CD4-positive, alpha-beta T cell treated with Interferon alpha-2 for 1 hour (primary cell): ENCODE data around the gene ADIPOR2.
A peak's percentile ranks its signal among the peaks of the same experiment; 100 is the strongest.

Experiments used
- DNase-seq, 2 donors: peaks; one replicate each; pipeline ENCODE4 v3.0.0-alpha.2; 2020 to 2022

ADIPOR2 gene

DNA sequence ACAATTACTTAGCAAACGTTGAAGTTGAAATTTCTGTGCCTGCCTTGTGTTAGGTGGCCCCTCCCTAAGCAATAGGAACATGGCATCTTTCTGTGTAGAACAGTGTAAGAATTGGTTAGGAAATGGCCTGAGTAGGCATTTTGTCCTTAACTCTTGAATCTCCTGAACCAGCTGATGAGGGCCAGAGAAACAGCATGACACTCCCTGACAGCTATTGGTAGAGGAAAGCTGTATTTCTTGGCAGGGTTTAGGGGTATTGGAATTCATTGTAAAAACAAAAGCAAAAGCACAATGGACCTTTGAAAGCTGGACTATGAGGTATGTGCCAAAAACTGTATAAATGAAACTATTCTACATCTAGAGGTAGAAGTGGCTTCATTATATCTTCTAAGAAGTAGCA lies 88.9 kb downstream of the ADIPOR2 start:
- DNase-seq: no peak

DNA sequence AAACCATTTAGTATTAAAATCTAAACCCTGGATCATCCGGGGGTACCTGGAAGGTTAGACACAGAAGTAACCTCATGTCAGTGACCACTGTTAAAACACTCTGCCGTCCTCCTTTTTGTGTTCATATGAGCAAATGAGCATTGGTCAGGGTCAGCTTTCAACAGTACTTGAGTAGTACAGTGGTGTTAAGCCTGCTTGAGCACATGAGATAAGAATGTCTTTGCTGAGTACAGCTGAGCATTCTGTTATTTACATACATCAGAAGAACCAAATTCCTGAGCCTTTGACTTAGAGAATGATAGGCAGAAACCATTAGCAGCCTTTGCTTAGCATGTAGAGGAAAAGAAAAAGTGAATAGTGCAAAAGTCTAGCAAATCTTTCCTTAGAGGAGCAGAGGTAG lies 90.9 kb downstream of the ADIPOR2 start:
- DNase-seq: no peak

DNA sequence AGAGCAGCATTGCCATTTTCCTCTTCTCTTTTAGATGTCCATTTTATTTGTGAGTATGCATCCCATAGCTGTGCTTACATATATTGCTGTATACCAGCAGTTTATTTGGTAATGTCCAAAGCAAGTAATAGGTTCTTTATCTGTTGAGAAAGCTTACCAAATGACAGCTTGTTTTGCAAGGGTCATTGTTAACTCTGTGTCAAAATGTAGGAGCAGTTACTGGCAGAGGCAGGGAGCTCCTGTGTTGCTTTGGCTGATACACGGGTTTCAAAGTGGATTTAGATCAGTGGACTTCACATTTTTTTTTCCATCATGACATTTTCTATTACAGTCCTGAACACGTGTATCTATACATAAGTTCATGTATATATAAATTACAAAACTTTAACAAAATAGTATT lies 91.3 kb downstream of the ADIPOR2 start:
- no peak for DNase-seq

DNA sequence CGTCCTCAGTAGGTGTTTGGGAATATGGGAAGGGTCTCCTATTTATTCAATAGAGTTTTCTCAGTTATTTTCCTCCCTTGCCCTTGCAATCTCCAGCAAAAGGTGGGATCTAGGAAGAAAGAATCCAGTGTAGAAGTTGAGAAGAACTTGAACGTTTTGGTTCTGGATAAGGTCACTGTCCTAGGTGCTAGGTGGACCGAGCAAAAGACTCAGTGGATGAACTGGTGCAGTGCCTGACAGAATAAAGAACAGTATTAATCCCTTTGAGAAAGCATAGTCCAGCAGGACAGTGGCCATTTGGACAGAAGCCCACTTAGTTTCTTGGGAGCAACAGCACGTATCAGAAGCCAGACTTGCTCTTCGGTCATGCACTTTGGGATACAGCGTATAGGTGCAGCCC lies 96.8 kb downstream of the ADIPOR2 start:
- no peak for DNase-seq

DNA sequence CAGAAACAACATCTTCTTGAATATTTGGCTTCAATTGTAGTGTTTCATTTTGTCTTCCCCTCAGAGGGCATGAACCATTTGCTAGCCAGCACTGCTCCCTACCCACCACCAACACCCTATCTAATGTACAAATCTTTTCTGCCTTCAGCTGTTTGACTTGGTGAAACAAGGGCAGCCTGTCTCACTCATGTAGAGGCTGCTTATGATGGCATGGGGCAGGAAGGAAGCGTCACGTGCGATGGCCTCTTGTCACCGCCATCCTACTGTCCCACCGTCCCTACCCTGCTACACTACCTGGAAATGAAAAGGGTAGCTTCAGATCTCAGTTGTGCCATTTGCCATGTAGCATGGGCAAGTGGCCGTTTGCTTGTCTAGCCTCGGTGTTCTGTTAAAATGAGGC lies 99.6 kb downstream of the ADIPOR2 start:
- no peak for DNase-seq

DNA sequence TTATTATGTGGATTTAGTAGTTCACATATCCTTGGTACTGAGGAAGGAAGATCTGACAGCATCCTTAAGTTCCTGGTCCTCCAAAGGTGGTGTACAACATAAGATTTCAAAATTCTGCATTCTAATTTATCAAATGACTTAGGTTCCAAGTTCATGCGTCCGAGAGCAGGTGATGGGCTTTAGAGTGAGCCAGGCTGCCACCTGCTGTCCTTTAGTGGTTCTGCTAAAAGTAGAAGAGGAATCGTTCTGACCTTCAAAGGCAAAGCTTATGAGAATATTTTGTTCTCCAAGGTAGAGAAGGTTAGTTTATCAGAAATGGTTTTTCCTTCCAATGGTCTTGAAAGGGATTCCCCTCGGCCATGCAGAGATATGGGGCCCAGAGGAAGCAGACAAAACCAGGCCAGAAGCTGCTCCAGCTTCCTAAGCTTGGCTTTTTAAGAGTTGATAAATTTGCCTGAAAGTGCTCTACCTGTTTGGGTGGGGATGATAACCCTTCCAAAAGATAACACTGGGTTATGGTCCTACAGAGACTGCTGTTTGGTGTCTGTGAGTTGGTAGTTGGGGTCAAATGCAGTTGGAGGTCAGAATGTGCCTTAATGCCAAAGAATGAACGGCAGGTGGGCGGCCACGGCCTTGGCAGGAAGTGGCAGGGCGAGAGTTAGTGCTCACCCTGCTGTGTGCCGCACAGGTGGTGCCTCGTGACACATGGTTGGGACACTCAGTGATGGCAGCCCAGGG lies 100.4 kb downstream of the ADIPOR2 start:
- peak; percentile 70 to 79 for DNase-seq

DNA sequence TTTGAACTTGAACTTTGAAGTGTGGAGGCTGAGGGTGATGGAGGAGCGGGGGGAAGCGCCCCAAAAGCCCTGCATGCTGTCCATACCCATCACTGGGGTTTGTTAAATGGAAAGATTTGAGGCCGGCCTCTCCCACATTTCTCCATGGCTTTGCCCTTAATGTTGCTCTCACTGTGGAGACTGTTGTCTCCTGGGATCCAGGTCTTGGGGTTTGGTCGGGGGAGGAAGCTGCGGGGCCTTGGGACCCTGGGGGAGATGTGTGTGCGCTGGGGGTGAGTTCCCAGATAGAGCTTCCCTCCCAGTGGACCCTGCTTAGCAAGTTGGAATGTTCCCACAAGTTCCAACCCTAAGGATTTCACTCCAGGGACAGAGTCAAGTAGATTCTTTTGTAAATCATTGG lies 101.5 kb downstream of the ADIPOR2 start:
- DNase-seq: no peak

DNA sequence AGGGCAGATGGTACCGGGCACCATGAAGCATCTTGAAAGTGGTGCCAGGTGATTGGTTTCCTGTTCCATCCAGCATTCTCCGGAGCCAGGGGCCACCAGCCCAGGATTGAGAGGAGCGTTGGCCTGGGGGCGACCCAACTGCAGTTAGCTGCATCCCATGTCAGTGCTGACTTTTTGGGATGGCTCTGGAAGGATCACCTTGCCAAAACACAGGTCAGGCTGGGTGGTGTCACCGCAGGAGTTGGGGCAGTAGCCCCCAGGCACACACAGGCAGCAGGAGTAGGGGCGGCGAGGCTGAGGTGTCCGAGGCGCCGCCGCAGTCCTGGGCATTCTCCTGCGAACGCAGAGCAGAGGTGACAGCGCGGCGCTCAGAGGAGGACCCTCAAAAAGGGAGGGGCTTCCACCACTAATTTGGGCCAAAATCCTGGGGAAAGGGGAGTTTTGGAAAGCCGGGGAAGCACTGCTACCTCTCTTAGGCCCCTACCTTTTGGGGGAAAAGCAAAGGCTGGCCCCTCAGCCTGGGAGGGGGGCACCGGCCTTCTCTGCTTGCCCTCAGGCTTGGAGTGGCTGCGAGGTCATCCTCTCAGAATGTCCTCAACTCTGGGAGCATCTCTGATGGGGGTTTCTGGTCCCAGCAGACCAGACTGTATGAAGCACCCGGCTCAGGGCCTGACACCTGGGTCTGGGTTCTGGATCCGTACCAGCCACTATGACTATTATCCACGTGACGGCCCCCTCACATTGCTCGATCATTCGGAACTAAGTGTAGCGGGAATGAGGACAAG lies 102.7 kb downstream of the ADIPOR2 start:
- no peak for DNase-seq

DNA sequence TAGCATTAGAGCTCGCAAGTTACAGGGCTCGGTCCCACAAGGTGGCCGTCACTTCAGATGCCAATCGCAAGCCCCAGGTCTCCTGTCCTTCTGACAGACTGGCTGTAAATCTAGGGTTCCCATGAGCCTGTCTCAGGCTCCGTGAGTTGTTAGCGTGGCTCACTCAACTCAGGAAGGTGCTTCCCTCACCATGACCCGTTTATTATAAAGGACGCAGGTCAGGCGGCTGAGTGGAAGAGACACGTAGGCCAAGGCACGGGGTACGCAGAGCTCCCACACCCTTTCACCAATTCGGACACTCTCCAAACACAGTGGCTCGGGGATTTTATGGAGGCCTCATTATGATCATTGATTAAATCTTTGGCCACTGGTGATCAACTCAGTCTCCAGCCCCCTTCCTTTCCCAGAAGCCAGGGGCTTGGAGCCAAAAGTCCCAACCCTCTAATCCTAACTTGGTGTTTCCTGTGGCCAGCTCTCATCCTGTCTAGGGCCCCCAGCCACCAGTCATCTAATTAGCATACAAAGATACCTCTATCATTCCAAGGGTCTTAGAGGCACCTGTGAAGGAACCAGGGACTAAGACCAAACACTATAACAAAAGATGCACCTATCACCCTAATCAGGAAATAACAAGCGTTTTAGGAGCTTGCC lies 103.7 kb downstream of the ADIPOR2 start:
- DNase-seq: no peak

DNA sequence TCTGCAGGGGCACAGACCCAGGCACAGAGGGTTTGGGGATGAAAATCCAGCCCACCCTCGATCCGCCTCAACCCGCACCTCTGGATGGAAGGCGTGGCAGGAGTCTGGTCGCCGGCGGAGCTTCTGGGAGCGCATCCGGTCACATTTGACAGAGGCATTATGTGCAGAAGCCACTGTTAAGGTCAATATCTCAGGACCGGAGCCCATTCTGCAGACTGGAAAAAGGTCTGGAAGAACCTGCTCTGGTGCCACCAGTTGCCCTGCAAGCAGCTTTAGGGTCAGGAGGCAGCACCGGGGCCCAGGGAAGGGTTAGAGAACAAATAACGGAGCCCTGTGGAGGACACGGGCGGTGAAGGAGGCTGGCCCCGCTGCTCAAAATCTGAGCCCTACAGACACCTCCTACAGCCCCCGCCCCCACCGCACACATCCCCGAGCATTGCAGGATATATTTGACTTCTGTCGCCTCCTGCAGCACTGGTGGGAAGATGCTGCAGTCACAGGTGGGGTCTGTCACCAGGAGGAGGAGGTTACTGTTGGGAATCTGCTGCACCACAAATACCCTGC lies 104.4 kb downstream of the ADIPOR2 start:
- no peak for DNase-seq

DNA sequence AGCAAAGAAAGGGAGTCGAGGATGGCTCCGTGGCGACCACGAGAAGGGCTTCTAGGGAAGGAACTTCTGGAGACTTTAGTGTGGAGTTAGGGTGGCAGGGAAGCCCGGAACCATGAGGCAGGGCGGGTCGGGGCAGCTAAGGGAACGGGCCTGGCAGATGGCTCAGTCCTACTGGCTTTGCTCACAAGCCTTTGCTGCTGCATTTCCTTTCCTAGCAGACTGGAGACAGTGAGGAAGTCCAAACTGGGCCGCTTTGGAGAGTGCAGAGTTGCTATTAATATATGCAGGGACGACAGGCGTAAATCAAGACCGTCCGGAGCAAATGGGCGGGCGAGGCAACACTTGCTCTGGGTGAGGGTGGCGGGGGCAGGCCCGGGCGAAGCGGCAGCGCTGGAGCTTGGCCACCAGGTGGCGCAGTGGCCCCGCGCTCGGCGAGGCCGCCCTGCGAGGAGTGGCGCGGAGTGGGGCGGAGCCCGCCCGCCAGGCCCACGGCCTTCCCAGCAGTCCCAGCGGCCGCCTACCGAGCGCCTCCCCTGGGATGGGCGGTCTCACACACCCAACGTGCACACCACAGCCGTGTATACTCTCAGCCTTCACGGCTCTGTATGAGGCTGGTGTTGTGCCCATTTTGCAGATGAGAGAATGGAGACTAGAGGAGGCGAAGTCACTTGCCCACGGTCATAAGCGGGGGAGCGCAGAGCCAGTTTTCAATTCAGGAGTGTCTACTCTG lies 105.1 kb downstream of the ADIPOR2 start:
- peak; percentile 94 to 95 for DNase-seq

DNA sequence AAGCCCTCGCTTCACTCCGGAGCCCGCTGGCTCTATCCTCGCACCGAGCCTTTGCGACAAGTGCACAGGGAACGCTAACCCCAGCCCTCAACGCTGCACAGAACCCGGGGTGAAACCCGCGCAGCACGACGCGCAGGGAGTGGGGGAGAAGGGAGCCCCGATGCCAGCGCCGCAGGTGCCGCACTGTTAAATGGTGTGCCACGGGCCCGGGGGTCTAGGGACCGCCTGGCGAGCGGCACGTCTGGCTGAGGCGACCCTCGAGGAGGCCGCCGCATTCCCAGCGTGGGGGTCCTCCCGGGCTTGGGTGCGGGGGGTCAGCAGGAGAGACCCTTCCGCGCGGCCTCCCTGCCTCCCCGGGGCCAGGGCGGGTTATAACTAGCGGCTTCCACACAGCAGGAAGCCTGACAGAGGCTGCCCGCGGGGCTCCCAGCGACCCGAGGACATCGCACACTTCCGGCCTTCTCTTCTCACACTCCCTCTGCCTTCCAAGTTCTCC lies 105.7 kb downstream of the ADIPOR2 start:
- DNase-seq: peak in 1 of 2 donors; percentile 51

DNA sequence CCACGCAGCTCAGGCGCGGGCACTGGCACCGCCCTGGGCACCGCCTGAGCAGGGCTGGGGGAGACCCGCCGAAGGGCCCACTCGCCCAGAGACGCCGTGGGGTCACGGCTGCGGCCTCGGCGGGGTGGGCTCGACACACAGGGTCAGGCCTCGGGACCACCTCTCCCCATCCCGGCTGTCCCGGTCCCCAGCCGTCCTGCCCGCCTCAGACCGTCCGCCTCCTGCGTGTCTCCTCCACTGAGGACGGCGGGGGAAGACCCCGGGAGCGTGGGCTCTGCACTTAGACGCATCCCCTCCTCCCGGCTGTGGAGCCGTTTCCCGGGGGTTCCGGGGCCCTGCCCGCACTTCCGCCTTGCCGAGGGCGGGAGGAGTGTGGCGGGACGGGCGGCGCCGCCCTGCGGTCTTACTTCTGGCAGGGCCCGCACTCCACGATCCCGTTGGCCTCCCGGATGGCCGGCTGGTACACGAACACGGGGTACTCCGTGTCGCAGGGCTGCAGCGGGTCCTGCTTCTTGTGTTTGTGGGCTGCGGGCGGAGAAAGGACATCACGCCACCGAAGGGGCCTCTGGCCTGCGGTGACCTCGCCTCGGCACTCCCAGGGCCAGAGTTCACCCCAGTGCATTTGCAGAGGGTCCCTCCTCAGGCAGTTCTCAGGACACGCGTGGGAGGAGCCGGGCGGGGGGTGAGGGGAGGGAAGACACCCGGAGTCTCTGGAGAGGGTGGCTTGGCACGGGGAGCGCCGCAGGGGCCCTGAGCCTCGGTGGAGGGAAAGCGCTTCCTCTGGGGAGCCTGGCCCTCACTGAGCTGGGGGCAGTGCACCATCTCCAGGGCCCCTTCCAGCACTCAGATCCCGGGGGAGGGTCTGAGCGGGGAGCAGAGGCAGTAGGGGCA lies 106.4 kb downstream of the ADIPOR2 start:
- peak; percentile 31 to 63 for DNase-seq

DNA sequence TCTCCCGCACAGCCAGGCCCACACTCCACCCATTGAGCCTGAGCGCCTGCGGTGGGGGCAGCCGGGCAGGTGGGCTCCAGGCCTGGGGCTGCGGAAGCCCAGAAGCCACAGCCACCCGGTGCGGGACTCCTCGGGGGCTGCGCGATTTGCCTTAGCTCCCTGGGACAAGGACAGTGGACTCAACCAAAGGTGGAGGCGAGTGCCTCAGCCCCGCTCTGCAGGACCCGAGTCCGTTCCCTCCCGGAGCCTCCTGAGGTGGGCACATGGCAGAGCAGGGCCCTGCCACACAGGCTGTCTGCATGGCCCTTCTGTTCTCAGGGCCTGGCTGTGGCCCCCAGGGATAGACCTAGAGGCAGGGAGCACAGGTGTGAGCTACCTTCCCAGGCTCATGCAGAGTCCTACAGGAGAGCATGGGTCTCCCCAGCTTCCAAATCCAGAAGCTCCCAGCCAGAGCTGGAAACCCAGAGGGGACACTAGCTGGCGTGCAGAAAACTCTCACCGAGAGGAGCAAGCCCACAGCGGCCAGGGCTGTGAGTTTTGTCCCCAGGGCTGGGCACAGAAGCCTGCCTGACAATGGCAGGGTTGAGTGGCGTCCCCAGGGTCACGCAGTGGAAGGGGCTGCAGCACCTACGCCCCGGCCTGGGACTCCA lies 107.2 kb downstream of the ADIPOR2 start:
- no peak for DNase-seq

DNA sequence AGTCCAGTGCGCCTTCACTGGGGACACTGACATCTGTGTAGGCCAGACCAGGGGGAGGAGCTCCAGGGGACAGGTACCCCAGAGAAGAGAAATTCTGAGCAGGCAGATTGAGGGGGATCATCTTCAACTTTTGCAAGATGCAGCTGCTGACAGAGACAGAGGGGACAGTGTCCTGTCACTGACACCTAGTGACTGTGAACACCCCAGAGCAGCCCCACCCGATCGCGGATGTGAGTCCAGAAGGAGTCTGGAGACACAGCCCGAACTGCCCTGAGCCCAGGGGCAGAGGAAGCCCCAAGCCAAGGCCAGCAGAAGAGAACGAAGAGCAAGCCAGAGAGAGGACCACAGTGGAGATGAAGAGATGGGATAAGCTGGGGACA lies 107.8 kb downstream of the ADIPOR2 start:
- no peak for DNase-seq

DNA sequence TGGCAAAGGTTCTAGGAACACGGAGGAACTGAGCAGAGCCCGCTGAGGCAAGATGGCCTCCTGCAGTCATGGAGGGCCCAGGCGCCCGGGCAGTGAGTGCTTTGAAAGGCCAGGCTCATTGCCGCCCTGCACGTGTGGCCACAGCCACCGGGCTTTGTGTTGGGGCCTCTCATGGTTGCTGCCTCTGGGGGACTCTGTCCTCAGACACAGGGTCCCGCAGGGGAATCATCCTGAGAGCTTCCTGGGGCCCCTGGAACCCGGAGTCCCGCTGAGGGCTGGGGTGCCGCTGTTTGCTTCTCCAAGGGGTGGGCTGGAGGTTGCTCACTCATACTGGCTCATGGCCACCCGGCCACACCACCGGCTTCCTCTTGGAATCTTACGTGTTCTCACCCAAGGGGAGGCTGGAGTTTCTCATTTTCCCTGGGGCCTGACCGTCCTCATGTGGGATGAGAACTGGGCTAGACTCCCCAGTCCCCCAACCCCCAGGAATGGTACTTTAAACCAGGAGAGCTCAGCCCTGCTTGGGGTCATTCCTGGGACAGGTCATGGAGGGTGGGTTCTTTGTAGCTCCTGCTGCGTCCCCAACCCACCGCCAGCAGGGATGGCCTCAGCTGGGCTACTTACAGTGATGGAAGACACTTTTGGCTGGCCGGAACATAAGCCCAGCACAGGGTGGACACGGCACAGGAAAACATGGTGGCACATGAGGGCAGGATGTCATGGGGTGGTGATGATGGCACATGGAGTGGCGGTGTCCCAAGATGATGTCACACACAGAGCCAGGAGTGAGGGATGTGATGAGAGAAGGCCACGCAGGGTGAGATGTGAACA lies 108.4 kb downstream of the ADIPOR2 start:
- no peak for DNase-seq

DNA sequence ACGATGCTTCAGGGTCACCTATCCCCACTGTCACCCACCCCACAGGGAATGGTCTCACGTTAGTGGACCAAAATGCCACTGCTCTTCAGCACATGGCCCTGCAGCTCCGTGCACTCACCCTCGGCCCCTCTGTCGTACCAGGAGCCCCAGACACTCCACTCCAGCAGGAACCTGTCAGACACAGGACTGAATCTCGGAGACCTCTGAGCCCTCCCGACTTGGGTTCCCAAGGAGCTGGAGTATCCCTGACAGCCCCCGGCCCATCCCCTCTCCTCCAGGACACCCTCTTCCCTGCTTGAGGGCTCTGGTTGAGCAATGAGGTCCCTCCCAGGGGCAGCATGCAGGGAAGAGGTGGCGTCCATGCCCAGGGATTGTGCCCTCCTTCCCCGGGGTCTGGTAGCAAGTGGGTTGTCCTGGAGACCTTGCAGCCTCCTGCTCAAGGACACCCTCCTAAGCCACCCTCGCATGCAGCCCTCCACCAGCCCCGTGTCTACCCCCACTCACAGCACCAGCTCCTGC lies 109.1 kb downstream of the ADIPOR2 start:
- no peak for DNase-seq

DNA sequence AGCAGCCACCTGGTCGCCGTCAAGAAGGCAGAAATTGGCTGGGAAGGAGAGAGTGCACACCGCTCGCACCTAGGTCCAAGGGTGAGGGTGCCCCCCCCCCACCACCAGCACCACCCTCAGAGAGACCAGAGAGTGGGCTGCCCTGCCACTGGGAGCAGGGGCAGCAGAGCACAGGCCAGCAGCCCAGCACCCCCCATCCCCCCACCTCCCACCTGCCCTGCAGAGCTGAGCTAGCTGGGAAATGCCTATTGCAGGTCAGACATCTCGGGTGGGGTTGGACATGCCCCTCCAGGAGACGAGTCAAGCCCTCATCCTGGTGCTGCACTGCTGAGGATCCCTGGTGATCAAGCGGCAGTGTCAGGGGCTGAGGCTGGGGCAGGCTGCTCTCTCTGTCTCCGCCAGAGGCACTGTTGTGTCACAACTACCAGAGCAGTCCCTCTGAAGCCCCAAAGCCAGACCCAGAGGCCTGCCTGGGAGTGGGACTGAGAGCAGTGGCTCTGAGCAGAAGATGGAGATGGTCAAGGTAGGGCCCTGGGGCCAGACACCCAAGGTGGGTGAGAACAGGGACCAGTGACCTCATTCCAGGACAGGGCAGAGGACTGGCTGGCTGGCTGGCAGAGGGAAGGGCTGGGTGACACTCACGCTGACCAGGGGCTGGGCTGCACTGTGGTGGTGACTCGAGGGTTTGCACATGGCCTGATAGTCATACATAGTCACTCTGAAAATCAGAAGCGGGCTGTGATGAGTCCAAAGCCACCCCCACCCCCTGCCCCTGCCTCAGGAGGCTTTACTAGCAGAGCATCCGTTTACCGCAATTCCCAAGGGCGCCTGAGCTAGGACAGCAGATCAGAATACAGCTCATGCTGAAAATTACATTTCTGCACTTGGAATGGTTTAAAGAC lies 109.8 kb downstream of the ADIPOR2 start:
- DNase-seq: peak in 1 of 2 donors; percentile 58
